Measurements from ENCODE around the gene ZBTB16. TPM values are rescaled to one million over a fixed set of nuclear protein-coding genes. Genes with fewer than 3 reads are reported as not detected.
A peak's percentile ranks its signal among the peaks of the same experiment; 100 is the strongest.

ZBTB16 gene
- total and polyA plus RNA-seq, 10 donors, result 1.5 to 85.6 (median 42.1) TPM

- DNase-seq, result no peak
- 77 to 88% (median 84%) methylated on average over 3 of the region's 3 CpGs for WGBS, 5 donors
- peaks cover 0 to 35% (median under 1%) of the 10 kb centered on the region in 6 donors for H3K36me3 ChIP-seq
- H3K27me3 ChIP-seq (replicated peaks in 1 of 7), result no peaks in the 10 kb centered on the region
- H3K4me3 ChIP-seq, result no peak overlapping the region
- H3K4me1 ChIP-seq, result peaks cover 0 to 2% (median 0%) of the 10 kb centered on the region in 6 donors
- no peak overlapping the region for H3K27ac ChIP-seq
- TF ChIP-seq POLR2A (IDR thresholded peaks at IDR 0.05), result no peak
- no peaks in the 10 kb centered on the region for H3K9me3 ChIP-seq
- intact Hi-C loops (cut with DNase I; ENCODE audit: low total_unique reads), result no loop called here
These were observed 177.3 kb downstream of the ZBTB16 start for GRCh38 chr11:114236829-114237228.

GRCh38 chr11:114237321-114238280 is 178.1 kb downstream of the ZBTB16 start:
- Histone ChIP-seq H3K36me3 (peaks cover 0 to 43% (median 4%) of the 10 kb centered on the region in 6 donors), H3K9me3 (no peaks in the 10 kb centered on the region), H3K4me3 (no peak overlapping the region), H3K27me3 (replicated peaks in 1 of 7) (no peaks in the 10 kb centered on the region), H3K27ac (no peak overlapping the region), H3K4me1 (no peaks in the 10 kb centered on the region)
- peak; percentile 43 for DNase-seq
- TF ChIP-seq POLR2AphosphoS5 (IDR thresholded peaks at IDR 0.05) (peak in 2 of 3 donors; percentile 5 to 26), POLR2A (IDR thresholded peaks at IDR 0.05) (no peak)
- WGBS, 5 donors, result 92 to 95% (median 94%) methylated on average over 16 of the region's 16 CpGs
- intact Hi-C loops (cut with DNase I; ENCODE audit: low total_unique reads), result no loop called here

DNA sequence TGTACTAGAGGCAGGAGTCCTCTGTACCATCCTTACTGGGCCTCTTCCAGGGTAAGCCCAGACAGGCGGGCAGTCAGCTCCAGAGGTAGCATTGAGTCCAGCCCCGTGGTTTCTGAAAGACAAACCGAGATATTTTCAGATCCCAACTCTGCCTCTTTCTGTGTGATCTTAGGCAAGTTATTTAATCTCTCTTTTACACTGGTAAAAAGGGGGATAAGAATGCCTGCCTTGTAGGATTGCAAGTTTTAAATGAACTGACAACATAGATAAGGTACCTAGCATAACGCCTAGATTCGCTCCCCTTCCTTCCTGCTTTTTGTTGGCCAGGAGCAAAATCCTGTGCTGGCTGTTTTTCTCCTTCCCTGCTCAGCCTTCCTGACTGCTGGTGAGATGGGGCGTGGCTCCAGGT is 180.2 kb downstream of the ZBTB16 start:
- TF ChIP-seq CTCF (IDR thresholded peaks at IDR 0.05 in 8 of 11, conservative IDR thresholded peaks at IDR 0.05 in 3 of 11), result no peak
- no peak for TF ChIP-seq POLR2AphosphoS5 (IDR thresholded peaks at IDR 0.05)
- no peak for TF ChIP-seq POLR2A (IDR thresholded peaks at IDR 0.05)
- 75 to 84% (median 81%) methylated on average over 6 of the region's 6 CpGs for WGBS, 5 donors
- H3K27me3 ChIP-seq (replicated peaks in 1 of 7), result no peaks in the 10 kb centered on the region
- H3K27ac ChIP-seq, result no peak overlapping the region
- intact Hi-C loops (cut with DNase I; ENCODE audit: low total_unique reads), result no loop called here
- H3K4me1 ChIP-seq, result no peaks in the 10 kb centered on the region
- DNase-seq, result no peak
- no peaks in the 10 kb centered on the region for H3K9me3 ChIP-seq
- peaks cover 0 to 64% (median 7%) of the 10 kb centered on the region in 6 donors for H3K36me3 ChIP-seq
- H3K4me3 ChIP-seq, result no peak overlapping the region

DNA sequence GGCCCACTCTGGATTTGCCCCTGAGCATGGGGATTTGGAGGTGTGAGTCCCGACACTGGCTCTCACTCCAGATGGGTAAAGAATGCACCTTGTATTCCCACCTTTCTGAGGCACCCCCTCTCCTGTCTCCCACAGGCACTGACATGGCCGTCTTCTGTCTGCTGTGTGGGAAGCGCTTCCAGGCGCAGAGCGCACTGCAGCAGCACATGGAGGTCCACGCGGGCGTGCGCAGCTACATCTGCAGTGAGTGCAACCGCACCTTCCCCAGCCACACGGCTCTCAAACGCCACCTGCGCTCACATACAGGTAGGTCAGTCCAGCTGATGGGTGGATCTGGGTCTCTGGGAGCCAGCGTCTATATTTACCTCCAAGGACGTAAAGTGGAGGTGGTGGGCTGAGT is 182.5 kb downstream of the ZBTB16 start:
- intact Hi-C loops (cut with DNase I; ENCODE audit: low total_unique reads), result no loop called here
- peak in 2 of 3 donors; percentile 41 to 59 for TF ChIP-seq POLR2AphosphoS5 (IDR thresholded peaks at IDR 0.05)
- TF ChIP-seq CTCF (IDR thresholded peaks at IDR 0.05 in 8 of 11, conservative IDR thresholded peaks at IDR 0.05 in 3 of 11), result no peak

More for the DNA sequence above, 182.5 kb downstream of the ZBTB16 start:
- H3K27me3 ChIP-seq (replicated peaks in 1 of 7), result no peaks in the 10 kb centered on the region
- no peaks in the 10 kb centered on the region for H3K9me3 ChIP-seq
- 94 to 97% (median 95%) methylated on average over 15 of the region's 15 CpGs for WGBS, 5 donors
- no peak for DNase-seq
- no peak overlapping the region for H3K27ac ChIP-seq
- peaks cover 0 to 83% (median 8%) of the 10 kb centered on the region in 6 donors for H3K36me3 ChIP-seq
- H3K4me1 ChIP-seq, result no peaks in the 10 kb centered on the region
- H3K4me3 ChIP-seq, result no peak overlapping the region

Data from spleen (tissue), 11 donors.